Activated CD4-positive, alpha-beta T cell treated with anti-CD3 and anti-CD28 coated beads, Interleukin-2, amount 50 U/mL, for 16 hours (primary cell): ENCODE measurements around the gene ZNF202.

Experiments
- DNase-seq: peaks from one replicate; pipeline ENCODE4 v3.0.0-alpha.2; 2020

The ZNF202 gene

GRCh38 chr11:123678246-123678645 lies 63.2 kb downstream of the ZNF202 start:
- DNase-seq = no peak

DNA sequence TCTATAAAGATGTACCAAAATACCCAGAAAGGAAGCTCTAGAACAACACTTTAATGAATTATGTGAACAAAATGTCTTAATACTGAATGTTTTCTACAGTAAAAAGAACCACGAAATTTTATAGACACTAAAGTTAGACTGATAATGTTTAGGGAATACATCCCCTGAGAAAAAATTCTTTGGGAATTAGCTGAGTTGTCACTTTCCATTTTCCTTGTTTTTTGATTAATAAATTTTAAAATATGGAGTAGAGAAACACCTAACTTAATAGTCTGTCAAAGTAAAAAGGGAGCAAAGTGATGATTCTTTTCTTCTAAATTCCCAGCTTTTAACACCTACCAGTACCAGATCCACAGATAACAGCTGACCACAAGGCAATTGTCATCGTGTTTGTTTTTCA lies 64.0 kb downstream of the ZNF202 start:
- no peak for DNase-seq

DNA sequence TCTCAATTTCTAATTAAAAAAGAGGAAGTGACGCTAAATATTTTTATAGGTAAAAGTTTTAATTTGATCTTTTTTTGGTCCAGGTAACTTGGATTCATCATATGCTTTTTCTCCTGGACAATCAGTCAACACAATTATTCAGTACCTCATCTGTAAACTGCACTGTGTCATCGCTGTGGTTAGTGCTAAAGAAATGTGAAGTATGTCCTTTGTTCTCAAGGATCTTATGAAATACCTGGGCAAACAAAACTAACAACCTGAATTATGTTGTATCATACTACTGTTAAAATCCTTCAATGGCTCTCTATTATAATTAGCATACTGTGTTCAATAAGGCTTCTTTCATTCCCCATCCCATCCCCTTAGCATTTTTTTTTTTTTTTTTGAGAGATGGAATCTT lies 67.2 kb downstream of the ZNF202 start:
- no peak for DNase-seq
